ENCODE measurements around the gene ARID2.

Gene ARID2

DNA sequence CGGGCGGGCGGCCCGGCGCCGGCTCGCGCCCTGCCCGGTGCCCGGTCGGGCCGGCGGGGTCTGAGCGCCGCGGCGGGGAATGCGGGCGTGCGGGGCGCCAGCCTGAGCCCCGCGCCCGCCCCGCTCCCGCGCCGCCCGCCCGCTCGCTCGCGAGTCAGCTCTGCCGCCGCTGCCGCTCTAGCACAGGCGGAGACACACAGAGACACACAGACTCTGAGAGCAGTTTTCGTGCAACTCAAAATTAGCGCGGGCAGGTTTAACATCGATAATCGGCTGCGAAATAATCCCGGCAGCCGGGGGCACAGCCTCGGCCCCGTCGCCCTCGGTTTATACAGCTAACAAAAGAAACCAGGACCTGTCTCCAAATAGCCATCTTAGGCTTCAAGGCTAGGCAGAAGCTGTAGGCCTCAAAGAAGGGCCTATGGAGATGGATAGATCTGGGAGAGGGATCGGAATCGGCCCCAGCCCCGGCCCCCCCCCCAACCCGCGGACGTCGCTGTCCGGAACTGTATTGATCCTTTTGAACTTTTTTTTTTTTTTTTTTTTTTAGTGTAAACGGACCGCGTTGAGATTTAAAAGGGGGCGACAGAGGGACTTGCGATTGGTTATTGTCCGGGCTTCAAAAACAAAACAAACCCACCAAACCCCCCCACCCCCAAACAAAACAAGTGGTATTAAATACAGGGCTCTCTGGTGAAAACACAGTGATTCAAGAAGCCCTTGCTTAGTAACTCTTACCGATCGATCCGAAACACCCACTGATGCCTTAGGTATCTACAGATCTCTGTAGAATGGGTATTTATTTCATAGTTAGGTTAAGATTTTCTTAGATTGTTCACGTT, 1.1 kb downstream of the ARID2 start:
- Histone ChIP-seq H3K4me2 (ENCODE audit: low read length) (peak overlapping the region; percentile 88), H3K4me1 (ENCODE audit: control insufficient read depth, low read length) (peaks cover 23% of the 10 kb centered on the region), H3K4me3 (ENCODE audit: low read length) (peak overlapping the region; percentile 80), H4K20me1 (ENCODE audit: control insufficient read depth, insufficient read depth, low read depth, low read length) (no peaks in the 10 kb centered on the region), H3K79me2 (ENCODE audit: control insufficient read depth, low read length) (peaks cover 74% of the 10 kb centered on the region), H3K27ac (ENCODE audit: low read depth, low read length) (peak overlapping the region; percentile 95), H3F3A (ENCODE audit: control insufficient read depth, insufficient read depth) (peaks cover 21% of the 10 kb centered on the region), H3K9me3 (ENCODE audit: control insufficient read depth, insufficient read depth, low read length) (no peaks in the 10 kb centered on the region), H3K36me3 (ENCODE audit: control insufficient read depth, low read length) (peaks cover 52% of the 10 kb centered on the region), H3K9me2 (replicated peaks; ENCODE audit: control insufficient read depth, low read length) (no peaks in the 10 kb centered on the region), H3K27me3 (ENCODE audit: control insufficient read depth, low read length) (no peaks in the 10 kb centered on the region)
- TF ChIP-seq, protein P1, sequence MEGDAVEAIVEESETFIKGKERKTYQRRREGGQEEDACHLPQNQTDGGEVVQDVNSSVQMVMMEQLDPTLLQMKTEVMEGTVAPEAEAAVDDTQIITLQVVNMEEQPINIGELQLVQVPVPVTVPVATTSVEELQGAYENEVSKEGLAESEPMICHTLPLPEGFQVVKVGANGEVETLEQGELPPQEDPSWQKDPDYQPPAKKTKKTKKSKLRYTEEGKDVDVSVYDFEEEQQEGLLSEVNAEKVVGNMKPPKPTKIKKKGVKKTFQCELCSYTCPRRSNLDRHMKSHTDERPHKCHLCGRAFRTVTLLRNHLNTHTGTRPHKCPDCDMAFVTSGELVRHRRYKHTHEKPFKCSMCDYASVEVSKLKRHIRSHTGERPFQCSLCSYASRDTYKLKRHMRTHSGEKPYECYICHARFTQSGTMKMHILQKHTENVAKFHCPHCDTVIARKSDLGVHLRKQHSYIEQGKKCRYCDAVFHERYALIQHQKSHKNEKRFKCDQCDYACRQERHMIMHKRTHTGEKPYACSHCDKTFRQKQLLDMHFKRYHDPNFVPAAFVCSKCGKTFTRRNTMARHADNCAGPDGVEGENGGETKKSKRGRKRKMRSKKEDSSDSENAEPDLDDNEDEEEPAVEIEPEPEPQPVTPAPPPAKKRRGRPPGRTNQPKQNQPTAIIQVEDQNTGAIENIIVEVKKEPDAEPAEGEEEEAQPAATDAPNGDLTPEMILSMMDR (IDR thresholded peaks at IDR 0.05; ENCODE audit: low read depth, low read length, poor library complexity, severe bottlenecking), result no peak
- TF ChIP-seq EZH2phosphoT487 (IDR thresholded peaks at IDR 0.05; ENCODE audit: borderline replicate concordance, low read length), result no peak

DNA sequence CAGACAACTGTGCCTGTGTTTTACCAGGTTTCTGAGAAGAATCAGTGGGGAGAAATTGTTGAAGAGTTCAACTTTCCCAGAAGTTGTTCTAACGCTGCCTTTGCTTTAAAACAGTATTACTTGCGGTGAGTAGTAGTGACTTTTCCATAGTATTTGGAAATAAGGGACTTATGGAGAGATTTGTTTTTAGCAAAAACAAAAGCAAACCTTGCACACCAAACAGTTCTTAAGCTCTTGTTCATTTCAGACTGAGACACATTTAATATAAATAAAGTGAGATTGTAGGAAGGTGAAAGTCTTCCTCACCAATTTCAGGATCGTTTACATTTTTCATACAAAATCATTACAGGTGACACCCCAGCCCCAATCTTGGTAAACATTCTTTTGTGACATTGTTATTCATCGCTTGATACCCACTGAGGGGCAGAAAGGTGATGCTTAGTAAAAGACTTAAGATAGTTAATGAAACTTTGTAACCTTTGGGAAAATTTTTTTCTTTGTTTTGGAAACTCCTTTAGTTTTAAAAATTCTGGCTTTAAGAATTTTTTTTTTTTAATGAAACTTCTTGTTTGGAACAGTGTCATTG, 1.8 kb downstream of the ARID2 start:
- Histone ChIP-seq H3F3A (ENCODE audit: control insufficient read depth, insufficient read depth) (peaks cover 22% of the 10 kb centered on the region), H4K20me1 (ENCODE audit: control insufficient read depth, insufficient read depth, low read depth, low read length) (no peaks in the 10 kb centered on the region), H3K4me3 (ENCODE audit: low read length) (peak overlapping the region; percentile 80), H3K79me2 (ENCODE audit: control insufficient read depth, low read length) (peaks cover 74% of the 10 kb centered on the region), H3K36me3 (ENCODE audit: control insufficient read depth, low read length) (peaks cover 56% of the 10 kb centered on the region), H3K4me2 (ENCODE audit: low read length) (peak overlapping the region; percentile 88), H3K4me1 (ENCODE audit: control insufficient read depth, low read length) (peaks cover 23% of the 10 kb centered on the region), H3K9me2 (replicated peaks; ENCODE audit: control insufficient read depth, low read length) (no peaks in the 10 kb centered on the region), H3K27me3 (ENCODE audit: control insufficient read depth, low read length) (no peaks in the 10 kb centered on the region), H3K27ac (ENCODE audit: low read depth, low read length) (peak overlapping the region; percentile 95), H3K9me3 (ENCODE audit: control insufficient read depth, insufficient read depth, low read length) (no peaks in the 10 kb centered on the region)
- TF ChIP-seq, protein P1 (IDR thresholded peaks at IDR 0.05; ENCODE audit: low read depth, low read length, poor library complexity, severe bottlenecking), result no peak
- no peak for TF ChIP-seq EZH2phosphoT487 (IDR thresholded peaks at IDR 0.05; ENCODE audit: borderline replicate concordance, low read length)

DNA sequence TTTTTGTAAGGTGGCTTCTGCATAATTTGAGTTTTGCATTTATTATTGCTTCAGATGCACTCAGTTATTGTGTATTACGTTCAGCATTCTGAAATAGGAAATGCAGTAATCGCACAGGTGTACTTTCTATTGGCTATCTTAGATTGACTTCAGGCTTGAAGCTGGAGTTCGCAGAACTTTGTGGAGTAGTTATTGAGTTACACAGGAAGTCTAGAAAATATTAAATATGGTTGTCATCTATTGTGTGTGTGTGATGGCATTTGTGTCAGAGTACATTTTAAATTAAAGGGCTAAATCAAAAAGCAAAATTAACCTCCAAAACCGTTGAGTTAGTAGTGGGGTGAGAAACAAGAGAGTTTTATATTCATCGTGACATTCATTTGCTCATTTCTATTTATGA, 2.7 kb downstream of the ARID2 start:
- TF ChIP-seq EZH2phosphoT487 (IDR thresholded peaks at IDR 0.05; ENCODE audit: borderline replicate concordance, low read length), result no peak
- TF ChIP-seq, protein P1 (IDR thresholded peaks at IDR 0.05; ENCODE audit: low read depth, low read length, poor library complexity, severe bottlenecking), result no peak
- peaks cover 74% of the 10 kb centered on the region for H3K79me2 ChIP-seq (ENCODE audit: control insufficient read depth, low read length)

More for the DNA sequence above, 2.7 kb downstream of the ARID2 start:
- no peaks in the 10 kb centered on the region for H4K20me1 ChIP-seq (ENCODE audit: control insufficient read depth, insufficient read depth, low read depth, low read length)
- H3K36me3 ChIP-seq (ENCODE audit: control insufficient read depth, low read length), result peaks cover 57% of the 10 kb centered on the region
- peak overlapping the region; percentile 3; the same call in 1 of the 2 replicates for H3K27ac ChIP-seq (ENCODE audit: low read depth, low read length)
- H3K4me2 ChIP-seq (ENCODE audit: low read length), result peak overlapping the region; percentile 88
- peak overlapping the region; percentile 80 for H3K4me3 ChIP-seq (ENCODE audit: low read length)
- no peaks in the 10 kb centered on the region for H3K9me3 ChIP-seq (ENCODE audit: control insufficient read depth, insufficient read depth, low read length)
- H3K27me3 ChIP-seq (ENCODE audit: control insufficient read depth, low read length), result no peaks in the 10 kb centered on the region
- peaks cover 22% of the 10 kb centered on the region for H3F3A ChIP-seq (ENCODE audit: control insufficient read depth, insufficient read depth)
- H3K9me2 ChIP-seq (replicated peaks; ENCODE audit: control insufficient read depth, low read length), result no peaks in the 10 kb centered on the region
- peaks cover 23% of the 10 kb centered on the region for H3K4me1 ChIP-seq (ENCODE audit: control insufficient read depth, low read length)

All from DOHH2 (cell line).